WTC11 (cell line): ENCODE data around the gene WFDC1. TPM values are rescaled to one million over a fixed set of nuclear protein-coding genes. Genes with fewer than 3 reads are reported as not detected.

Experiments
- ATAC-seq: fragments of 200-7000 bp; cut with Tn5 transposase; 2 replicates; pipeline ENCODE4 v1.10.0; 2021; ENCODE audit warnings: mild to moderate bottlenecking, moderate library complexity
- CTCF ChIA-PET: fragments of 300-600 bp; sonication (Branson Sonifier 250); formaldehyde crosslinking; loops from one replicate; lab custom pipeline; 2021; ENCODE audit warnings: antibody characterized with exemption; lab: Charles Lee
- POLR2A ChIA-PET: fragments of 350-600 bp; sonication (Branson Sonifier 250); formaldehyde crosslinking; loops from one replicate; lab custom pipeline; 2021; ENCODE audit warnings: antibody characterized with exemption; lab: Charles Lee
- DNase-seq: peaks from one replicate; pipeline ENCODE4 v3.0.0; 2021; ENCODE audit warnings: low spot score
- H3K27ac Mint-ChIP-seq: 2 replicates; pipeline ENCODE4 v1.8.0; 2021; ENCODE audit warnings: mixed read lengths
- H3K27me3 Mint-ChIP-seq: 2 replicates; pipeline ENCODE4 v1.8.0; 2021; ENCODE audit warnings: low read depth, mild to moderate bottlenecking, moderate library complexity, mixed read lengths
- H3K36me3 Mint-ChIP-seq: 2 replicates; pipeline ENCODE4 v1.8.0; 2021; ENCODE audit warnings: mixed read lengths
- H3K4me1 Mint-ChIP-seq: 2 replicates; pipeline ENCODE4 v1.8.0; 2022; ENCODE audit warnings: mixed read lengths
- H3K4me3 Mint-ChIP-seq: 2 replicates; pipeline ENCODE4 v1.8.0; 2021; ENCODE audit warnings: mild to moderate bottlenecking, moderate library complexity, mixed read lengths
- H3K9me3 Mint-ChIP-seq: 2 replicates; pipeline ENCODE4 v1.8.0; 2021; ENCODE audit warnings: mixed read lengths
- CREB1 ChIP-seq: sonication (generic); formaldehyde crosslinking; IDR thresholded peaks from 2 replicates; pipeline ENCODE4 v1.8.0; 2023; ENCODE audit warnings: mild to moderate bottlenecking, missing genetic modification reagents
- GRHL2 ChIP-seq: fragments of 250-450 bp; sonication (Bioruptor Pico); IDR thresholded peaks from 2 replicates; pipeline ENCODE4 v1.8.0; 2022; ENCODE audit warnings: mild to moderate bottlenecking, moderate library complexity; ENCODE audit not compliant: insufficient replicate concordance, severe bottlenecking
- IRF2 ChIP-seq: sonication (generic); formaldehyde crosslinking; IDR thresholded peaks from 2 replicates; pipeline ENCODE4 v1.8.0; 2022; ENCODE audit warnings: low read depth, missing genetic modification reagents, borderline replicate concordance
- KAT7 ChIP-seq: sonication (generic); formaldehyde crosslinking; IDR thresholded peaks from 2 replicates; pipeline ENCODE4 v1.8.1; 2023; ENCODE audit warnings: missing genetic modification reagents, mild to moderate bottlenecking, borderline replicate concordance
- MXD4 ChIP-seq: fragments of 250-450 bp; sonication (Bioruptor Pico); IDR thresholded peaks from 2 replicates; pipeline ENCODE4 v1.8.0; 2021; ENCODE audit warnings: mild to moderate bottlenecking, moderate library complexity, borderline replicate concordance
- NFE2L1 ChIP-seq: sonication (generic); formaldehyde crosslinking; IDR thresholded peaks from 2 replicates; pipeline ENCODE4 v1.8.1; 2023; ENCODE audit warnings: missing genetic modification reagents
- NR3C1 ChIP-seq: sonication (generic); formaldehyde crosslinking; conservative IDR thresholded peaks from 2 replicates; pipeline ENCODE4 v1.8.1; 2023; ENCODE audit warnings: low read depth, mild to moderate bottlenecking, missing genetic modification reagents
- SMAD3 ChIP-seq: sonication (generic); formaldehyde crosslinking; IDR thresholded peaks from 2 replicates; pipeline ENCODE4 v1.8.0; 2022; ENCODE audit warnings: missing genetic modification reagents, mild to moderate bottlenecking, borderline replicate concordance
- TCF7 ChIP-seq: sonication (generic); formaldehyde crosslinking; IDR thresholded peaks from 2 replicates; pipeline ENCODE4 v1.8.0; 2022; ENCODE audit warnings: mild to moderate bottlenecking, low read depth, missing genetic modification reagents, moderate library complexity
- ZNF232 ChIP-seq: sonication (generic); formaldehyde crosslinking; IDR thresholded peaks from 2 replicates; pipeline ENCODE4 v1.8.0; 2022; ENCODE audit warnings: mild to moderate bottlenecking, missing genetic modification reagents
- total RNA-seq: library from RNA; stranded (reverse); gene quantifications from 3 replicates; pipeline ENCODE4 v1.2.3, GENCODE V29; 2021
- TF ChIP-seq, protein P1 (sequence below): sonication (generic); formaldehyde crosslinking; IDR thresholded peaks from 2 replicates; pipeline ENCODE4 v1.8.1; 2023; ENCODE audit warnings: mild to moderate bottlenecking, missing genetic modification reagents, moderate library complexity
- TF ChIP-seq, protein P2 (sequence below): sonication (generic); formaldehyde crosslinking; IDR thresholded peaks from 2 replicates; pipeline ENCODE4 v1.8.1; 2023; ENCODE audit warnings: mild to moderate bottlenecking, missing genetic modification reagents
- TF ChIP-seq, protein P3 (sequence below): fragments of 250-450 bp; sonication (Bioruptor Pico); IDR thresholded peaks from 2 replicates; pipeline ENCODE4 v1.9.0; 2021; ENCODE audit warnings: mild to moderate bottlenecking
- TF ChIP-seq, protein P4 (sequence below): sonication (generic); formaldehyde crosslinking; IDR thresholded peaks from 2 replicates; pipeline ENCODE4 v1.8.1; 2022; ENCODE audit warnings: mild to moderate bottlenecking, moderate library complexity, missing genetic modification reagents
- TF ChIP-seq, protein P5 (sequence below): sonication (generic); formaldehyde crosslinking; IDR thresholded peaks from 2 replicates; pipeline ENCODE4 v1.8.0; 2022; ENCODE audit warnings: mild to moderate bottlenecking, missing genetic modification reagents
- TF ChIP-seq, protein P6 (sequence below): sonication (generic); formaldehyde crosslinking; IDR thresholded peaks from 2 replicates; pipeline ENCODE4 v1.8.0; 2022; ENCODE audit warnings: missing genetic modification reagents
- TF ChIP-seq, protein P7 (sequence below): sonication (generic); formaldehyde crosslinking; IDR thresholded peaks from 2 replicates; pipeline ENCODE4 v1.8.1; 2022; ENCODE audit warnings: mild to moderate bottlenecking, missing genetic modification reagents, moderate library complexity, borderline replicate concordance
- TF ChIP-seq, protein P8 (sequence below): sonication (generic); formaldehyde crosslinking; IDR thresholded peaks from 2 replicates; pipeline ENCODE4 v1.8.1; 2022; ENCODE audit warnings: low read depth, mild to moderate bottlenecking, moderate library complexity, missing genetic modification reagents, borderline replicate concordance

WFDC1 gene
- total RNA-seq, 1 experiment from 2014 or later, result 0.50 TPM

DNA sequence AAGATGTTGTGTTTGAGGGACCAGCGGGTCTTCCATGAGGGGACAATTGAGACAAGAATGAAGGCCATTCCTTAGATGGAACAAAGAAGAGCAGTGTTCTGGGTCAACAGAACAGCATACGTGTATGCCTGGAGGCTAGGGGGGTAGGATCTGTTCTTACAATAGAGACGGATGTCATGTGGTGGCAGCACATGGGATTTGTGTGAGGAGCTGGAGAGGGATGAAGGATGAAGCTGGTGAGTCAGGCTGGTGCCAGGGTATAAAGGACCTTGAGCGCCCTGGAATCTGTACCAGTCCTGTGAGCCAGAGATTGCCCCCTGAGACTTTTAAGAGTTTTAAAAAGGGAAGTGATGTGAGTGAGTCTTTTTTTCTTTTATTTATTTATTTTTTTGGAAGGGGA lies 22.8 kb upstream of the WFDC1 start:
- ChIA-PET CTCF (interaction anchor here (1.6 kb wide), 1 partner anchor 36 kb away, joined by 5 read pairs; no protein-coding TSS in a partner anchor), POLR2A (no interaction called here)
- TF ChIP-seq, protein P1, sequence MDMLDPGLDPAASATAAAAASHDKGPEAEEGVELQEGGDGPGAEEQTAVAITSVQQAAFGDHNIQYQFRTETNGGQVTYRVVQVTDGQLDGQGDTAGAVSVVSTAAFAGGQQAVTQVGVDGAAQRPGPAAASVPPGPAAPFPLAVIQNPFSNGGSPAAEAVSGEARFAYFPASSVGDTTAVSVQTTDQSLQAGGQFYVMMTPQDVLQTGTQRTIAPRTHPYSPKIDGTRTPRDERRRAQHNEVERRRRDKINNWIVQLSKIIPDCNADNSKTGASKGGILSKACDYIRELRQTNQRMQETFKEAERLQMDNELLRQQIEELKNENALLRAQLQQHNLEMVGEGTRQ (CRISPR knock-in tag), result no peak
- TF ChIP-seq, protein P2, sequence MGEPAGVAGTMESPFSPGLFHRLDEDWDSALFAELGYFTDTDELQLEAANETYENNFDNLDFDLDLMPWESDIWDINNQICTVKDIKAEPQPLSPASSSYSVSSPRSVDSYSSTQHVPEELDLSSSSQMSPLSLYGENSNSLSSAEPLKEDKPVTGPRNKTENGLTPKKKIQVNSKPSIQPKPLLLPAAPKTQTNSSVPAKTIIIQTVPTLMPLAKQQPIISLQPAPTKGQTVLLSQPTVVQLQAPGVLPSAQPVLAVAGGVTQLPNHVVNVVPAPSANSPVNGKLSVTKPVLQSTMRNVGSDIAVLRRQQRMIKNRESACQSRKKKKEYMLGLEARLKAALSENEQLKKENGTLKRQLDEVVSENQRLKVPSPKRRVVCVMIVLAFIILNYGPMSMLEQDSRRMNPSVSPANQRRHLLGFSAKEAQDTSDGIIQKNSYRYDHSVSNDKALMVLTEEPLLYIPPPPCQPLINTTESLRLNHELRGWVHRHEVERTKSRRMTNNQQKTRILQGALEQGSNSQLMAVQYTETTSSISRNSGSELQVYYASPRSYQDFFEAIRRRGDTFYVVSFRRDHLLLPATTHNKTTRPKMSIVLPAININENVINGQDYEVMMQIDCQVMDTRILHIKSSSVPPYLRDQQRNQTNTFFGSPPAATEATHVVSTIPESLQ, result no peak
- TF ChIP-seq GRHL2 (CRISPR knock-in tag), result no peak
- TF ChIP-seq SMAD3 (CRISPR knock-in tag), result no peak
- TF ChIP-seq IRF2 (CRISPR knock-in tag), result no peak
- no peaks in the 10 kb centered on the region for H3K36me3 Mint-ChIP-seq
- H3K4me1 Mint-ChIP-seq, result no peaks in the 10 kb centered on the region
- no peak overlapping the region for H3K27ac Mint-ChIP-seq
- no peaks in the 10 kb centered on the region for H3K9me3 Mint-ChIP-seq
- no peak overlapping the region for H3K4me3 Mint-ChIP-seq
- no peak for ATAC-seq
- no peaks in the 10 kb centered on the region for H3K27me3 Mint-ChIP-seq
- DNase-seq, result no peak

DNA sequence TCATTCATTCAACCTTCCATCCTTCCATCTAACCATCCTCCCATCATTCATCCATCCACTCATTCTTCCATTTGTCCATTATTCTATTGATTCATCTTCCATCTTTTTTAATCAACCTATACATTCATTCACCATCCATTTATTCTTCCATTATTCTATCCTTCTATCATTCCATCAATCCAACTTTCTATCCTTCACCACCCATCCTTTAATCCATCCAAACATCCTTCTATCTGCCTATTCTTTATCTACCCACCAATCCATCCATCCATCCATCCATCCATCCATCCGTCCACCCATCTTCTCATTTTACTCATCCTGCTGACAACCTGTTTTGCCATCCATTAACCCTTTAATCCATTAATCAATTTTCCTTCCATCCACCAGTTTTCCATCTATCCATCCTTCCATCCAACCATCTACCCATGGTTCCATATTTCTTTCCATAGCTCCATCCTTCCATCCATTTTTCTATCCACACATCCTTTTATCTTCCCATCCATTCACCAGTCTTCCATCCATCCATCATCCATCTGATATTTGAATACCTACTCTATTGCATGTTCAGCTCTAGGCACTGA lies 21.8 kb upstream of the WFDC1 start:
- POLR2A ChIA-PET, result no interaction called here
- Mint-ChIP-seq H3K4me1 (no peaks in the 10 kb centered on the region), H3K36me3 (no peaks in the 10 kb centered on the region), H3K9me3 (no peaks in the 10 kb centered on the region), H3K27me3 (no peaks in the 10 kb centered on the region; the same call in 1 of the 2 replicates), H3K4me3 (no peak overlapping the region), H3K27ac (no peak overlapping the region)
- DNase-seq (no peak), ATAC-seq (no peak)
- TF ChIP-seq, protein P3, sequence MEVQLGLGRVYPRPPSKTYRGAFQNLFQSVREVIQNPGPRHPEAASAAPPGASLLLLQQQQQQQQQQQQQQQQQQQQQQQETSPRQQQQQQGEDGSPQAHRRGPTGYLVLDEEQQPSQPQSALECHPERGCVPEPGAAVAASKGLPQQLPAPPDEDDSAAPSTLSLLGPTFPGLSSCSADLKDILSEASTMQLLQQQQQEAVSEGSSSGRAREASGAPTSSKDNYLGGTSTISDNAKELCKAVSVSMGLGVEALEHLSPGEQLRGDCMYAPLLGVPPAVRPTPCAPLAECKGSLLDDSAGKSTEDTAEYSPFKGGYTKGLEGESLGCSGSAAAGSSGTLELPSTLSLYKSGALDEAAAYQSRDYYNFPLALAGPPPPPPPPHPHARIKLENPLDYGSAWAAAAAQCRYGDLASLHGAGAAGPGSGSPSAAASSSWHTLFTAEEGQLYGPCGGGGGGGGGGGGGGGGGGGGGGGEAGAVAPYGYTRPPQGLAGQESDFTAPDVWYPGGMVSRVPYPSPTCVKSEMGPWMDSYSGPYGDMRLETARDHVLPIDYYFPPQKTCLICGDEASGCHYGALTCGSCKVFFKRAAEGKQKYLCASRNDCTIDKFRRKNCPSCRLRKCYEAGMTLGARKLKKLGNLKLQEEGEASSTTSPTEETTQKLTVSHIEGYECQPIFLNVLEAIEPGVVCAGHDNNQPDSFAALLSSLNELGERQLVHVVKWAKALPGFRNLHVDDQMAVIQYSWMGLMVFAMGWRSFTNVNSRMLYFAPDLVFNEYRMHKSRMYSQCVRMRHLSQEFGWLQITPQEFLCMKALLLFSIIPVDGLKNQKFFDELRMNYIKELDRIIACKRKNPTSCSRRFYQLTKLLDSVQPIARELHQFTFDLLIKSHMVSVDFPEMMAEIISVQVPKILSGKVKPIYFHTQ (CRISPR knock-in tag), result no peak
- TF ChIP-seq, protein P4, sequence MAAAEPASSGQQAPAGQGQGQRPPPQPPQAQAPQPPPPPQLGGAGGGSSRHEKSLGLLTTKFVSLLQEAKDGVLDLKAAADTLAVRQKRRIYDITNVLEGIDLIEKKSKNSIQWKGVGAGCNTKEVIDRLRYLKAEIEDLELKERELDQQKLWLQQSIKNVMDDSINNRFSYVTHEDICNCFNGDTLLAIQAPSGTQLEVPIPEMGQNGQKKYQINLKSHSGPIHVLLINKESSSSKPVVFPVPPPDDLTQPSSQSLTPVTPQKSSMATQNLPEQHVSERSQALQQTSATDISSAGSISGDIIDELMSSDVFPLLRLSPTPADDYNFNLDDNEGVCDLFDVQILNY (CRISPR knock-in tag), result no peak
- TF ChIP-seq NR3C1 (no peak), NFE2L1 (CRISPR knock-in tag) (no peak), TCF7 (CRISPR knock-in tag) (no peak), MXD4 (no peak), CREB1 (CRISPR knock-in tag) (no peak), KAT7 (CRISPR knock-in tag) (no peak), ZNF232 (CRISPR knock-in tag) (no peak)
- TF ChIP-seq, protein P5, sequence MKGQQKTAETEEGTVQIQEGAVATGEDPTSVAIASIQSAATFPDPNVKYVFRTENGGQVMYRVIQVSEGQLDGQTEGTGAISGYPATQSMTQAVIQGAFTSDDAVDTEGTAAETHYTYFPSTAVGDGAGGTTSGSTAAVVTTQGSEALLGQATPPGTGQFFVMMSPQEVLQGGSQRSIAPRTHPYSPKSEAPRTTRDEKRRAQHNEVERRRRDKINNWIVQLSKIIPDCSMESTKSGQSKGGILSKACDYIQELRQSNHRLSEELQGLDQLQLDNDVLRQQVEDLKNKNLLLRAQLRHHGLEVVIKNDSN (CRISPR knock-in tag), result no peak
- TF ChIP-seq, protein P6, sequence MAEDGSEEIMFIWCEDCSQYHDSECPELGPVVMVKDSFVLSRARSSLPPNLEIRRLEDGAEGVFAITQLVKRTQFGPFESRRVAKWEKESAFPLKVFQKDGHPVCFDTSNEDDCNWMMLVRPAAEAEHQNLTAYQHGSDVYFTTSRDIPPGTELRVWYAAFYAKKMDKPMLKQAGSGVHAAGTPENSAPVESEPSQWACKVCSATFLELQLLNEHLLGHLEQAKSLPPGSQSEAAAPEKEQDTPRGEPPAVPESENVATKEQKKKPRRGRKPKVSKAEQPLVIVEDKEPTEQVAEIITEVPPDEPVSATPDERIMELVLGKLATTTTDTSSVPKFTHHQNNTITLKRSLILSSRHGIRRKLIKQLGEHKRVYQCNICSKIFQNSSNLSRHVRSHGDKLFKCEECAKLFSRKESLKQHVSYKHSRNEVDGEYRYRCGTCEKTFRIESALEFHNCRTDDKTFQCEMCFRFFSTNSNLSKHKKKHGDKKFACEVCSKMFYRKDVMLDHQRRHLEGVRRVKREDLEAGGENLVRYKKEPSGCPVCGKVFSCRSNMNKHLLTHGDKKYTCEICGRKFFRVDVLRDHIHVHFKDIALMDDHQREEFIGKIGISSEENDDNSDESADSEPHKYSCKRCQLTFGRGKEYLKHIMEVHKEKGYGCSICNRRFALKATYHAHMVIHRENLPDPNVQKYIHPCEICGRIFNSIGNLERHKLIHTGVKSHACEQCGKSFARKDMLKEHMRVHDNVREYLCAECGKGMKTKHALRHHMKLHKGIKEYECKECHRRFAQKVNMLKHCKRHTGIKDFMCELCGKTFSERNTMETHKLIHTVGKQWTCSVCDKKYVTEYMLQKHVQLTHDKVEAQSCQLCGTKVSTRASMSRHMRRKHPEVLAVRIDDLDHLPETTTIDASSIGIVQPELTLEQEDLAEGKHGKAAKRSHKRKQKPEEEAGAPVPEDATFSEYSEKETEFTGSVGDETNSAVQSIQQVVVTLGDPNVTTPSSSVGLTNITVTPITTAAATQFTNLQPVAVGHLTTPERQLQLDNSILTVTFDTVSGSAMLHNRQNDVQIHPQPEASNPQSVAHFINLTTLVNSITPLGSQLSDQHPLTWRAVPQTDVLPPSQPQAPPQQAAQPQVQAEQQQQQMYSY (CRISPR knock-in tag), result no peak
- TF ChIP-seq, protein P7, sequence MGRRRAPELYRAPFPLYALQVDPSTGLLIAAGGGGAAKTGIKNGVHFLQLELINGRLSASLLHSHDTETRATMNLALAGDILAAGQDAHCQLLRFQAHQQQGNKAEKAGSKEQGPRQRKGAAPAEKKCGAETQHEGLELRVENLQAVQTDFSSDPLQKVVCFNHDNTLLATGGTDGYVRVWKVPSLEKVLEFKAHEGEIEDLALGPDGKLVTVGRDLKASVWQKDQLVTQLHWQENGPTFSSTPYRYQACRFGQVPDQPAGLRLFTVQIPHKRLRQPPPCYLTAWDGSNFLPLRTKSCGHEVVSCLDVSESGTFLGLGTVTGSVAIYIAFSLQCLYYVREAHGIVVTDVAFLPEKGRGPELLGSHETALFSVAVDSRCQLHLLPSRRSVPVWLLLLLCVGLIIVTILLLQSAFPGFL (CRISPR knock-in tag), result no peak
- TF ChIP-seq, protein P8, sequence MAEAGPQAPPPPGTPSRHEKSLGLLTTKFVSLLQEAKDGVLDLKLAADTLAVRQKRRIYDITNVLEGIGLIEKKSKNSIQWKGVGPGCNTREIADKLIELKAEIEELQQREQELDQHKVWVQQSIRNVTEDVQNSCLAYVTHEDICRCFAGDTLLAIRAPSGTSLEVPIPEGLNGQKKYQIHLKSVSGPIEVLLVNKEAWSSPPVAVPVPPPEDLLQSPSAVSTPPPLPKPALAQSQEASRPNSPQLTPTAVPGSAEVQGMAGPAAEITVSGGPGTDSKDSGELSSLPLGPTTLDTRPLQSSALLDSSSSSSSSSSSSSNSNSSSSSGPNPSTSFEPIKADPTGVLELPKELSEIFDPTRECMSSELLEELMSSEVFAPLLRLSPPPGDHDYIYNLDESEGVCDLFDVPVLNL (CRISPR knock-in tag), result no peak
- CTCF ChIA-PET, result no interaction called here
